ENCODE results near the gene ARV1. TPM values are rescaled to one million over a fixed set of nuclear protein-coding genes. Genes with fewer than 3 reads are reported as not detected.

The ARV1 gene
- total and polyA plus RNA-seq, 2 donors (not counting 1 experiment from before 2014, with no cell fraction given) = 16.8 to 38.7 TPM

DNA sequence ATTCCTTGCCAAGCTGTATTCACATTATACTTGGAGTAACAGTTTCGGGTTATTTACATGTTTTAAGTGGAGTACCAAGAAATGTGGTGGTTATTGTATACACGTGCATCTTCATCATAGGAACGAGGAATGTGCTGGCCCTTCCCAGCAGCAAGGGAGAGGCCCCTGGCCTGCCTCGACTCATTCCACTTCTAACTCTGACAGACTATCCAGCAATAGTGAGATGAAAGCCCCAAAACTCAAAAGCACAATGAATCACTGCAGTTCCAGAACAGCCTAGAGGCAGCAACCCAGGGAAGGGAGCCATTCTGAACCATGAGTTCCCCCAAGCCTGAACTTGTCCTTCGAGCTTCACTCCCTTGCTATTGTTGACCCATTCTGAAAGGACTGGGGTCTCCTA lies 38.1 kb downstream of the ARV1 start:
- Histone ChIP-seq H3K9me3 (ENCODE audit: control insufficient read depth, insufficient read depth, low read depth, low read length) (no peaks in the 10 kb centered on the region), H3K79me2 (ENCODE audit: control insufficient read depth, insufficient read depth, low read length) (no peaks in the 10 kb centered on the region), H3K36me3 (ENCODE audit: control insufficient read depth, insufficient read depth, low read length) (no peaks in the 10 kb centered on the region), H3K9ac (ENCODE audit: insufficient read depth, low read length) (no peak overlapping the region), H2AFZ (ENCODE audit: low read length) (no peak overlapping the region), H3K4me3 (replicated peaks in 1 of 4; ENCODE audit: control extremely low read depth in 1 of 4, insufficient read depth in 1 of 4, low read depth in 3 of 4, low read length in 4 of 4) (no peak overlapping the region), H4K20me1 (ENCODE audit: control insufficient read depth, extremely low read depth, insufficient read depth, low read length) (no peaks in the 10 kb centered on the region), H3K27ac (ENCODE audit: insufficient read depth, low read length) (no peak overlapping the region), H3K4me2 (ENCODE audit: extremely low read depth, insufficient read depth, low read length) (no peak overlapping the region), H3K4me1 (ENCODE audit: control insufficient read depth, extremely low read depth, insufficient read depth, low read length) (no peaks in the 10 kb centered on the region), H3K27me3 (ENCODE audit: control insufficient read depth, insufficient read depth, low read length) (no peaks in the 10 kb centered on the region)
- TF ChIP-seq, protein P1, sequence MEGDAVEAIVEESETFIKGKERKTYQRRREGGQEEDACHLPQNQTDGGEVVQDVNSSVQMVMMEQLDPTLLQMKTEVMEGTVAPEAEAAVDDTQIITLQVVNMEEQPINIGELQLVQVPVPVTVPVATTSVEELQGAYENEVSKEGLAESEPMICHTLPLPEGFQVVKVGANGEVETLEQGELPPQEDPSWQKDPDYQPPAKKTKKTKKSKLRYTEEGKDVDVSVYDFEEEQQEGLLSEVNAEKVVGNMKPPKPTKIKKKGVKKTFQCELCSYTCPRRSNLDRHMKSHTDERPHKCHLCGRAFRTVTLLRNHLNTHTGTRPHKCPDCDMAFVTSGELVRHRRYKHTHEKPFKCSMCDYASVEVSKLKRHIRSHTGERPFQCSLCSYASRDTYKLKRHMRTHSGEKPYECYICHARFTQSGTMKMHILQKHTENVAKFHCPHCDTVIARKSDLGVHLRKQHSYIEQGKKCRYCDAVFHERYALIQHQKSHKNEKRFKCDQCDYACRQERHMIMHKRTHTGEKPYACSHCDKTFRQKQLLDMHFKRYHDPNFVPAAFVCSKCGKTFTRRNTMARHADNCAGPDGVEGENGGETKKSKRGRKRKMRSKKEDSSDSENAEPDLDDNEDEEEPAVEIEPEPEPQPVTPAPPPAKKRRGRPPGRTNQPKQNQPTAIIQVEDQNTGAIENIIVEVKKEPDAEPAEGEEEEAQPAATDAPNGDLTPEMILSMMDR (conservative IDR thresholded peaks at IDR 0.05 in 1 of 2, IDR thresholded peaks at IDR 0.05 in 1 of 2; ENCODE audit: low read depth in 1 of 2, low read length in 2 of 2) = no peak
- no peak for TF ChIP-seq EZH2 (IDR thresholded peaks at IDR 0.05; ENCODE audit: low read length, missing control alignments)
- no peak for DNase-seq (ENCODE audit: low read depth in 2 of 2)

DNA sequence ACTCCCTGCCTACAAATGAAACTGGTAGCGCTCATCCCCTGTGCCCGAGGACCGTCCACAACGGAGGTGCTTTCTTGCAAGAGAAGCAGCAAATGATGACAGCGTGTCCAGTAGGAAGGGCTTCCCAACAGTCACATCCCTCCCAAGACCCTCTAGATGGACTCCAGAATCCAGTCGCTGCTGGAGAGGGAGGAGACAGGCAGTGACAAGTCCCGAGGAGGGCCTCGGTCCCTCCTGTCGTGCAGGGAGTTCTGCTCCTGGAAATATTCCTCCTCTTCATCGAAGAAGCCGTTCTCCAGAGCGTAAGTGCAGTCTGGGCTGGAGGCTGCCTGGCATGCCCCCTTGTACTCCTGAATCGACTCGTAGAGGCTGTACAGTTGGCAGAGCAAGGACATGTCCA lies 40.8 kb downstream of the ARV1 start:
- no peaks in the 10 kb centered on the region for H3K9me3 ChIP-seq (ENCODE audit: control insufficient read depth, insufficient read depth, low read depth, low read length)
- no peak overlapping the region for H3K9ac ChIP-seq (ENCODE audit: insufficient read depth, low read length)
- no peaks in the 10 kb centered on the region for H3K27me3 ChIP-seq (ENCODE audit: control insufficient read depth, insufficient read depth, low read length)
- H2AFZ ChIP-seq (ENCODE audit: low read length) = no peak overlapping the region
- no peaks in the 10 kb centered on the region for H3K36me3 ChIP-seq (ENCODE audit: control insufficient read depth, insufficient read depth, low read length)
- no peak overlapping the region for H3K4me2 ChIP-seq (ENCODE audit: extremely low read depth, insufficient read depth, low read length)
- TF ChIP-seq, protein P1 (conservative IDR thresholded peaks at IDR 0.05 in 1 of 2, IDR thresholded peaks at IDR 0.05 in 1 of 2; ENCODE audit: low read depth in 1 of 2, low read length in 2 of 2) = no peak
- no peak for TF ChIP-seq EZH2 (IDR thresholded peaks at IDR 0.05; ENCODE audit: low read length, missing control alignments)
- DNase-seq (ENCODE audit: low read depth in 2 of 2) = no peak
- no peaks in the 10 kb centered on the region for H4K20me1 ChIP-seq (ENCODE audit: control insufficient read depth, extremely low read depth, insufficient read depth, low read length)
- H3K27ac ChIP-seq (ENCODE audit: insufficient read depth, low read length) = no peak overlapping the region
- H3K79me2 ChIP-seq (ENCODE audit: control insufficient read depth, insufficient read depth, low read length) = no peaks in the 10 kb centered on the region
- H3K4me1 ChIP-seq (ENCODE audit: control insufficient read depth, extremely low read depth, insufficient read depth, low read length) = no peaks in the 10 kb centered on the region
- no peak overlapping the region for H3K4me3 ChIP-seq (replicated peaks in 1 of 4; ENCODE audit: control extremely low read depth in 1 of 4, insufficient read depth in 1 of 4, low read depth in 3 of 4, low read length in 4 of 4)

DNA sequence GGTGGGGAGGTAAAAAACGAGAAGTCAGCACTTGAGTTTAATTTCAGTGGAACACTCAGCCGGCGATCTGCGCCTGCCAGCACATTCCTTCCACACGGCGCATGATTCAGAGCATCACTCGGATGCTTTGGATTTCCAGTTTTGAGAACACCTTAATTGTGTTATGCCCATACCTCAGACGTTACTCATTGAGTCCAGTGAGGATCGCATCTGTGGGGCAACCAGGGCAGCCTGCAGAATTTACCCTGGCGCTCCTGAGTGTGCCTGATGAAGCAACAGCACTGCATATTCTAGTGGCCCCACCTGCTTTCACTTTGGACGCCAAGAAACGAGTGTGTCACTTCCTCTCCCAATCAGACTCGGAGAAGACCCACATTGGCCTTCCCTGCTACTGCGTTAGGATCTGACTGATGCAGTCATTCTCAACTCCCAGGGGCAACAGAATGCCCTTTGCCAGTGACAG lies 41.3 kb downstream of the ARV1 start:
- Histone ChIP-seq H3K27me3 (ENCODE audit: control insufficient read depth, insufficient read depth, low read length) (no peaks in the 10 kb centered on the region), H2AFZ (ENCODE audit: low read length) (no peak overlapping the region), H3K9me3 (ENCODE audit: control insufficient read depth, insufficient read depth, low read depth, low read length) (no peaks in the 10 kb centered on the region), H3K4me1 (ENCODE audit: control insufficient read depth, extremely low read depth, insufficient read depth, low read length) (no peaks in the 10 kb centered on the region), H3K4me2 (ENCODE audit: extremely low read depth, insufficient read depth, low read length) (no peak overlapping the region), H3K4me3 (replicated peaks in 1 of 4; ENCODE audit: control extremely low read depth in 1 of 4, insufficient read depth in 1 of 4, low read depth in 3 of 4, low read length in 4 of 4) (no peak overlapping the region), H4K20me1 (ENCODE audit: control insufficient read depth, extremely low read depth, insufficient read depth, low read length) (no peaks in the 10 kb centered on the region), H3K27ac (ENCODE audit: insufficient read depth, low read length) (no peak overlapping the region), H3K79me2 (ENCODE audit: control insufficient read depth, insufficient read depth, low read length) (no peaks in the 10 kb centered on the region), H3K36me3 (ENCODE audit: control insufficient read depth, insufficient read depth, low read length) (no peaks in the 10 kb centered on the region), H3K9ac (ENCODE audit: insufficient read depth, low read length) (no peak overlapping the region)
- TF ChIP-seq, protein P1 (conservative IDR thresholded peaks at IDR 0.05 in 1 of 2, IDR thresholded peaks at IDR 0.05 in 1 of 2; ENCODE audit: low read depth in 1 of 2, low read length in 2 of 2) = no peak
- no peak for TF ChIP-seq EZH2 (IDR thresholded peaks at IDR 0.05; ENCODE audit: low read length, missing control alignments)
- DNase-seq (ENCODE audit: low read depth in 2 of 2) = no peak
